ENCODE measurements around the gene TOGARAM1. TPM values are rescaled to one million over a fixed set of nuclear protein-coding genes. Genes with fewer than 3 reads are reported as not detected.

The TOGARAM1 gene
- total RNA-seq, 1 donor, result 19.1 TPM

GRCh38 chr14:45082420-45082819 lies 120.4 kb downstream of the TOGARAM1 start:
- no peaks in the 10 kb centered on the region for H3K9me3 ChIP-seq (ENCODE audit: low read depth, low read length)
- H3K27me3 ChIP-seq (ENCODE audit: insufficient read depth, low read length), result no peaks in the 10 kb centered on the region
- H3K4me3 ChIP-seq (ENCODE audit: low read length), result no peak overlapping the region
- peaks cover 30% of the 10 kb centered on the region for H3K4me1 ChIP-seq (ENCODE audit: insufficient read depth, low read length)

- H3K9me3 ChIP-seq (ENCODE audit: low read depth, low read length), result no peaks in the 10 kb centered on the region
- peak overlapping the region; percentile 92 for H3K4me3 ChIP-seq (ENCODE audit: low read length)
- H3K4me1 ChIP-seq (ENCODE audit: insufficient read depth, low read length), result peaks cover 36% of the 10 kb centered on the region
- H3K27me3 ChIP-seq (ENCODE audit: insufficient read depth, low read length), result no peaks in the 10 kb centered on the region
These were observed 121.6 kb downstream of the TOGARAM1 start for GRCh38 chr14:45083617-45083975.

- H3K27me3 ChIP-seq (ENCODE audit: insufficient read depth, low read length), result no peaks in the 10 kb centered on the region
- peak within 1 kb of the TSS; percentile 92 for H3K4me3 ChIP-seq (ENCODE audit: low read length)
- peaks cover 36% of the 10 kb centered on the region for H3K4me1 ChIP-seq (ENCODE audit: insufficient read depth, low read length)
- no peaks in the 10 kb centered on the region for H3K9me3 ChIP-seq (ENCODE audit: low read depth, low read length)
These were observed 122.2 kb downstream of the TOGARAM1 start, which contains the start of gene PRPF39 for GRCh38 chr14:45083976-45084722. TSS of gene PRPF39 (plus strand) at chr14:45084116. CDS start at chr14:45095240, 11,124 bp downstream.

- Histone ChIP-seq H3K4me3 (ENCODE audit: low read length) (peak overlapping the region; percentile 92), H3K27me3 (ENCODE audit: insufficient read depth, low read length) (no peaks in the 10 kb centered on the region), H3K9me3 (ENCODE audit: low read depth, low read length) (no peaks in the 10 kb centered on the region), H3K4me1 (ENCODE audit: insufficient read depth, low read length) (peaks cover 36% of the 10 kb centered on the region)
These were observed 123.0 kb downstream of the TOGARAM1 start for GRCh38 chr14:45084946-45085346.

- Histone ChIP-seq H3K4me3 (ENCODE audit: low read length) (no peak overlapping the region), H3K27me3 (ENCODE audit: insufficient read depth, low read length) (no peaks in the 10 kb centered on the region), H3K4me1 (ENCODE audit: insufficient read depth, low read length) (peaks cover 28% of the 10 kb centered on the region), H3K9me3 (ENCODE audit: low read depth, low read length) (no peaks in the 10 kb centered on the region)
These were observed 127.8 kb downstream of the TOGARAM1 start for GRCh38 chr14:45089813-45090212.

- Histone ChIP-seq H3K4me1 (ENCODE audit: insufficient read depth, low read length) (peaks cover 15% of the 10 kb centered on the region), H3K4me3 (ENCODE audit: low read length) (no peak overlapping the region), H3K27me3 (ENCODE audit: insufficient read depth, low read length) (no peaks in the 10 kb centered on the region)
These were observed 129.7 kb downstream of the TOGARAM1 start for GRCh38 chr14:45091710-45092109.

GRCh38 chr14:45094275-45094674 lies 132.3 kb downstream of the TOGARAM1 start:
- H3K4me3 ChIP-seq (ENCODE audit: low read length), result no peak overlapping the region
- H3K9me3 ChIP-seq (ENCODE audit: low read depth, low read length), result no peaks in the 10 kb centered on the region
- H3K4me1 ChIP-seq (ENCODE audit: insufficient read depth, low read length), result peaks cover 4% of the 10 kb centered on the region
- no peaks in the 10 kb centered on the region for H3K27me3 ChIP-seq (ENCODE audit: insufficient read depth, low read length)

More at GRCh38 chr14:45091710-45092109, 129.7 kb downstream of the TOGARAM1 start:
- H3K9me3 ChIP-seq (ENCODE audit: low read depth, low read length), result no peaks in the 10 kb centered on the region

GRCh38 chr14:45095143-45095542 lies 133.2 kb downstream of the TOGARAM1 start:
- Histone ChIP-seq H3K9me3 (ENCODE audit: low read depth, low read length) (no peaks in the 10 kb centered on the region), H3K27me3 (ENCODE audit: insufficient read depth, low read length) (no peaks in the 10 kb centered on the region), H3K4me3 (ENCODE audit: low read length) (no peak overlapping the region), H3K4me1 (ENCODE audit: insufficient read depth, low read length) (peaks cover 4% of the 10 kb centered on the region)

- Histone ChIP-seq H3K4me1 (ENCODE audit: insufficient read depth, low read length) (peaks cover under 1% of the 10 kb centered on the region), H3K9me3 (ENCODE audit: low read depth, low read length) (no peaks in the 10 kb centered on the region), H3K27me3 (ENCODE audit: insufficient read depth, low read length) (no peaks in the 10 kb centered on the region), H3K4me3 (ENCODE audit: low read length) (no peak overlapping the region)
These were observed 134.2 kb downstream of the TOGARAM1 start for GRCh38 chr14:45096218-45096617.

- Histone ChIP-seq H3K9me3 (ENCODE audit: low read depth, low read length) (no peaks in the 10 kb centered on the region), H3K4me1 (ENCODE audit: insufficient read depth, low read length) (no peaks in the 10 kb centered on the region), H3K27me3 (ENCODE audit: insufficient read depth, low read length) (no peaks in the 10 kb centered on the region), H3K4me3 (ENCODE audit: low read length) (no peak overlapping the region)
These were observed 141.8 kb downstream of the TOGARAM1 start for GRCh38 chr14:45103806-45104205.

- Histone ChIP-seq H3K4me3 (ENCODE audit: low read length) (no peak overlapping the region), H3K27me3 (ENCODE audit: insufficient read depth, low read length) (no peaks in the 10 kb centered on the region), H3K4me1 (ENCODE audit: insufficient read depth, low read length) (no peaks in the 10 kb centered on the region), H3K9me3 (ENCODE audit: low read depth, low read length) (no peaks in the 10 kb centered on the region)
These were observed 142.6 kb downstream of the TOGARAM1 start for GRCh38 chr14:45104561-45104960.

GRCh38 chr14:45112896-45113781 lies 151.1 kb downstream of the TOGARAM1 start:
- Histone ChIP-seq H3K4me1 (ENCODE audit: insufficient read depth, low read length) (no peaks in the 10 kb centered on the region), H3K27me3 (ENCODE audit: insufficient read depth, low read length) (no peaks in the 10 kb centered on the region), H3K9me3 (ENCODE audit: low read depth, low read length) (no peaks in the 10 kb centered on the region), H3K4me3 (ENCODE audit: low read length) (no peak overlapping the region)

GRCh38 chr14:45114327-45114726 lies 152.3 kb downstream of the TOGARAM1 start:
- Histone ChIP-seq H3K4me1 (ENCODE audit: insufficient read depth, low read length) (no peaks in the 10 kb centered on the region), H3K9me3 (ENCODE audit: low read depth, low read length) (no peaks in the 10 kb centered on the region), H3K27me3 (ENCODE audit: insufficient read depth, low read length) (no peaks in the 10 kb centered on the region), H3K4me3 (ENCODE audit: low read length) (no peak overlapping the region)

GRCh38 chr14:45118594-45118993 lies 156.6 kb downstream of the TOGARAM1 start:
- H3K27me3 ChIP-seq (ENCODE audit: insufficient read depth, low read length), result no peaks in the 10 kb centered on the region
- H3K9me3 ChIP-seq (ENCODE audit: low read depth, low read length), result no peaks in the 10 kb centered on the region
- no peak overlapping the region for H3K4me3 ChIP-seq (ENCODE audit: low read length)
- H3K4me1 ChIP-seq (ENCODE audit: insufficient read depth, low read length), result no peaks in the 10 kb centered on the region

- Histone ChIP-seq H3K4me3 (ENCODE audit: low read length) (no peak overlapping the region), H3K27me3 (ENCODE audit: insufficient read depth, low read length) (no peaks in the 10 kb centered on the region), H3K9me3 (ENCODE audit: low read depth, low read length) (no peaks in the 10 kb centered on the region), H3K4me1 (ENCODE audit: insufficient read depth, low read length) (no peaks in the 10 kb centered on the region)
These were observed 158.1 kb downstream of the TOGARAM1 start for GRCh38 chr14:45120096-45120495.

Measured in mononuclear cell (primary cell).